HL-60 (cell line): ENCODE measurements around the gene TTC39B.

Experiments used
- CTCF ChIP-seq: IDR thresholded peaks from one replicate; pipeline ENCODE4 v1.5.1; 2011; ENCODE audit warnings: low read length, control low read depth, inconsistent platforms; ENCODE audit not compliant: insufficient read depth
- POLR2AphosphoS5 ChIP-seq: IDR thresholded peaks from 2 replicates; pipeline ENCODE4 v1.6.1; 2012; ENCODE audit warnings: low read depth

- TF ChIP-seq CTCF (no peak), POLR2AphosphoS5 (no peak)
Observed at GRCh38 chr9:15158064-15158463, 149.0 kb downstream of the TTC39B start.
